GM23338 (cell line): ENCODE measurements around the gene CD109. TPM values are rescaled to one million over a fixed set of nuclear protein-coding genes. Genes with fewer than 3 reads are reported as not detected.

Experiments
- ATAC-seq: fragments of 200-7000 bp; cut with Tn5 transposase; 3 replicates; pipeline ENCODE4 v1.9.1; 2020
- DNase-seq: peaks from one replicate; pipeline ENCODE4 v3.0.0-alpha.2; 2015; ENCODE audit warnings: low spot score
- H2AFZ ChIP-seq: fragments of 200-600 bp; sonication (generic); 2 replicates; pipeline ENCODE4 v1.8.0; 2016; ENCODE audit warnings: antibody characterized with exemption, mild to moderate bottlenecking, moderate library complexity
- H3F3A ChIP-seq: fragments of 200-600 bp; sonication (generic); replicated peaks from 2 replicates; pipeline ENCODE4 v1.8.0; 2017; ENCODE audit warnings: antibody characterized with exemption, mixed run types, low read depth
- H3K27ac ChIP-seq: fragments of 200-600 bp; sonication (generic); 2 replicates; pipeline ENCODE4 v1.6.1; 2016; ENCODE audit warnings: low read depth
- H3K27me3 ChIP-seq: fragments of 200-600 bp; sonication (generic); 2 replicates; pipeline ENCODE4 v1.8.0; 2016; ENCODE audit warnings: mild to moderate bottlenecking, mixed run types, moderate library complexity; ENCODE audit not compliant: insufficient read depth
- H3K36me3 ChIP-seq: fragments of 200-600 bp; sonication (generic); 2 replicates; pipeline ENCODE4 v1.8.0; 2016; ENCODE audit warnings: mild to moderate bottlenecking; ENCODE audit not compliant: insufficient read depth
- H3K4me1 ChIP-seq: fragments of 200-600 bp; sonication (generic); 2 replicates; pipeline ENCODE4 v1.8.0; 2016; ENCODE audit warnings: mild to moderate bottlenecking, moderate library complexity; ENCODE audit not compliant: insufficient read depth
- H3K4me2 ChIP-seq: fragments of 200-600 bp; sonication (generic); 2 replicates; pipeline ENCODE4 v1.7.1; 2017; ENCODE audit warnings: mixed run types
- H3K4me3 ChIP-seq: fragments of 200-600 bp; sonication (generic); 2 replicates; pipeline ENCODE4 v1.6.1; 2016; ENCODE audit warnings: mixed run types
- H3K79me2 ChIP-seq: fragments of 200-600 bp; sonication (generic); replicated peaks from 2 replicates; pipeline ENCODE4 v1.8.0; 2017; ENCODE audit warnings: mild to moderate bottlenecking; ENCODE audit not compliant: insufficient read depth
- H3K9me2 ChIP-seq: fragments of 200-600 bp; sonication (generic); 2 replicates; pipeline ENCODE4 v1.8.0; 2017; ENCODE audit not compliant: insufficient read depth
- H4K20me1 ChIP-seq: fragments of 200-600 bp; sonication (generic); replicated peaks from 2 replicates; pipeline ENCODE4 v1.8.0; 2017; ENCODE audit warnings: mild to moderate bottlenecking; ENCODE audit not compliant: insufficient read depth
- H3K27ac Mint-ChIP-seq: 2 replicates; pipeline ENCODE4 v1.8.0; 2020; ENCODE audit warnings: inconsistent platforms, mild to moderate bottlenecking, moderate library complexity, mixed read lengths
- H3K27me3 Mint-ChIP-seq: 3 replicates; pipeline ENCODE4 v1.8.0; 2022; ENCODE audit warnings: low read depth, mild to moderate bottlenecking, moderate library complexity, mixed read lengths, inconsistent platforms; ENCODE audit not compliant: insufficient read depth, poor library complexity
- H3K36me3 Mint-ChIP-seq: 3 replicates; pipeline ENCODE4 v1.8.0; 2021; ENCODE audit warnings: low read depth, mild to moderate bottlenecking, inconsistent platforms, moderate library complexity, mixed read lengths
- H3K4me1 Mint-ChIP-seq: 3 replicates; pipeline ENCODE4 v1.8.0; 2020; ENCODE audit warnings: mild to moderate bottlenecking, inconsistent platforms, mixed read lengths
- H3K4me3 Mint-ChIP-seq: 3 replicates; pipeline ENCODE4 v1.8.0; 2021; ENCODE audit warnings: moderate library complexity, mild to moderate bottlenecking, inconsistent platforms, mixed read lengths
- H3K9me3 Mint-ChIP-seq: 3 replicates; pipeline ENCODE4 v1.8.0; 2020; ENCODE audit warnings: moderate library complexity, mild to moderate bottlenecking, inconsistent platforms, mixed read lengths
- CREB1 ChIP-seq: fragments of 250-450 bp; sonication (Bioruptor Pico); IDR thresholded peaks from 2 replicates; pipeline ENCODE4 v1.5.0; 2020; ENCODE audit warnings: low read depth, mild to moderate bottlenecking, moderate library complexity
- CTCF ChIP-seq, 2 experiments: fragments of 200-600 bp in 1 of 2; sonication (generic) in 1 of 2; conservative IDR thresholded peaks; 2 replicates each; pipeline versions ENCODE4 v1.5.1 to v1.6.1; 2016 to 2017; ENCODE audit warnings: antibody characterized with exemption in 2 of 2, low read depth in 2 of 2, mild to moderate bottlenecking in 2 of 2, moderate library complexity in 1 of 2
- ETS1 ChIP-seq: IDR thresholded peaks from 2 replicates; pipeline ENCODE4 v1.6.1; 2016; ENCODE audit warnings: antibody characterized with exemption
- EZH2 ChIP-seq: fragments of 200-600 bp; sonication (generic); IDR thresholded peaks from one replicate; pipeline ENCODE4 v1.8.0; 2017; ENCODE audit warnings: antibody characterized with exemption, mild to moderate bottlenecking, low read depth; ENCODE audit not compliant: unreplicated experiment
- EZH2phosphoT487 ChIP-seq: fragments of 200-600 bp; sonication (generic); IDR thresholded peaks from one replicate; pipeline ENCODE4 v1.8.1; 2018; ENCODE audit warnings: antibody characterized with exemption; ENCODE audit not compliant: unreplicated experiment
- JUNB ChIP-seq: IDR thresholded peaks from one replicate; pipeline ENCODE4 v1.6.1; 2016; ENCODE audit warnings: antibody characterized with exemption; ENCODE audit not compliant: unreplicated experiment
- POLR2AphosphoS5 ChIP-seq: IDR thresholded peaks from 2 replicates; pipeline ENCODE4 v1.6.1; 2016; ENCODE audit warnings: antibody characterized with exemption, low read depth
- STAT1 ChIP-seq: IDR thresholded peaks from one replicate; pipeline ENCODE4 v1.6.1; 2016; ENCODE audit warnings: antibody characterized with exemption; ENCODE audit not compliant: unreplicated experiment
- ZNF114 ChIP-seq: fragments of 250-450 bp; sonication (Bioruptor Pico); IDR thresholded peaks from 2 replicates; pipeline ENCODE4 v1.5.0; 2020; ENCODE audit warnings: mild to moderate bottlenecking, moderate library complexity
- ZNF331 ChIP-seq: fragments of 250-450 bp; sonication (Bioruptor Pico); IDR thresholded peaks from 2 replicates; pipeline ENCODE4 v1.5.0; 2020; ENCODE audit warnings: low read depth, mild to moderate bottlenecking, moderate library complexity
- ZNF462 ChIP-seq: fragments of 250-450 bp; sonication (Bioruptor Pico); IDR thresholded peaks from 2 replicates; pipeline ENCODE4 v1.5.0; 2020; ENCODE audit warnings: mild to moderate bottlenecking, moderate library complexity
- polyA plus RNA-seq: library from polyadenylated mRNA; unstranded; fragments of >200 nt; fragmentation: Nextera tagmentation; extraction: Ambion mirVana; gene quantifications from 2 replicates; pipeline ENCODE4 v1.2.1, GENCODE V29; 2016
- total RNA-seq: library from RNA; depleted of rRNA; stranded (reverse); fragments of >200 nt; shearing (Covaris generic); gene quantifications from 2 replicates; pipeline ENCODE4 v1.2.3, GENCODE V29; 2014

Gene CD109
- total and polyA plus RNA-seq, 2 experiments from 2014 or later: 1.1 to 5.3 TPM

GRCh38 chr6:73784726-73785505, 88.9 kb downstream of the CD109 start:
- Histone ChIP-seq H3K27ac (no peak overlapping the region), H3K9me2 (no peaks in the 10 kb centered on the region), H3K4me2 (no peak overlapping the region), H4K20me1 (no peaks in the 10 kb centered on the region), H3K27me3 (no peaks in the 10 kb centered on the region), H3K4me3 (no peak overlapping the region), H3K36me3 (no peaks in the 10 kb centered on the region), H3F3A (no peaks in the 10 kb centered on the region), H3K4me1 (peaks cover 6% of the 10 kb centered on the region; the same call in 1 of the 2 replicates), H3K79me2 (no peaks in the 10 kb centered on the region), H2AFZ (no peak overlapping the region)
- H3K36me3 Mint-ChIP-seq: no peaks in the 10 kb centered on the region; the same call in 2 of the 3 replicates
- ATAC-seq: no peak
- no peaks in the 10 kb centered on the region for H3K9me3 Mint-ChIP-seq
- no peaks in the 10 kb centered on the region for H3K27me3 Mint-ChIP-seq
- H3K4me3 Mint-ChIP-seq: no peak overlapping the region
- no peak for DNase-seq
- H3K4me1 Mint-ChIP-seq: peaks cover 12% of the 10 kb centered on the region; the same call in 2 of the 3 replicates
- no peak for TF ChIP-seq EZH2phosphoT487
- no peak for TF ChIP-seq CREB1 (CRISPR knock-in tag)
- TF ChIP-seq EZH2: no peak
- H3K27ac Mint-ChIP-seq: peak overlapping the region; percentile 66; the same call in 1 of the 2 replicates

GRCh38 chr6:73790574-73790973, 94.6 kb downstream of the CD109 start:
- no peaks in the 10 kb centered on the region; the same call in 1 of the 3 replicates for H3K36me3 Mint-ChIP-seq
- no peaks in the 10 kb centered on the region for H3K9me2 ChIP-seq
- DNase-seq (no peak), ATAC-seq (peak; percentile 53)
- no peak overlapping the region; the same call in 1 of the 2 replicates for H3K4me2 ChIP-seq
- peaks cover 12% of the 10 kb centered on the region; the same call in 1 of the 2 replicates for H3K4me1 ChIP-seq
- no peak overlapping the region for H3K4me3 ChIP-seq
- H3K9me3 Mint-ChIP-seq: no peaks in the 10 kb centered on the region
- no peaks in the 10 kb centered on the region for H3K27me3 ChIP-seq
- H2AFZ ChIP-seq: no peak overlapping the region
- no peak overlapping the region for H3K27ac Mint-ChIP-seq
- no peaks in the 10 kb centered on the region for H3K27me3 Mint-ChIP-seq
- H3F3A ChIP-seq: no peaks in the 10 kb centered on the region
- H3K4me1 Mint-ChIP-seq: peaks cover 15% of the 10 kb centered on the region; the same call in 2 of the 3 replicates
- no peaks in the 10 kb centered on the region for H3K36me3 ChIP-seq
- no peak overlapping the region for H3K4me3 Mint-ChIP-seq
- no peak overlapping the region for H3K27ac ChIP-seq
- H3K79me2 ChIP-seq: no peaks in the 10 kb centered on the region
- no peaks in the 10 kb centered on the region for H4K20me1 ChIP-seq
- TF ChIP-seq ZNF462: no peak
- no peak for TF ChIP-seq ZNF331 (CRISPR knock-in tag)
- TF ChIP-seq POLR2AphosphoS5: no peak
- no peak for TF ChIP-seq EZH2
- TF ChIP-seq CTCF (conservative IDR thresholded peaks at IDR 0.05; ENCODE audit: low read depth in 2 of 2): no peak
- TF ChIP-seq CREB1 (CRISPR knock-in tag): no peak
- no peak for TF ChIP-seq ETS1
- TF ChIP-seq JUNB: no peak
- no peak for TF ChIP-seq STAT1
- no peak for TF ChIP-seq EZH2phosphoT487
- TF ChIP-seq ZNF114: no peak
